Amniotic epithelial cell (primary cell): ENCODE measurements around the gene AHDC1.
"Not testable (repeated sequence)": the region's sequence is repeated elsewhere in the genome, so short reads cannot be mapped to it uniquely, and the experiment has no call there.

Experiments
- DNase-seq: peaks from one replicate; pipeline ENCODE4 v3.0.0-alpha.2; 2010; ENCODE audit warnings: low read depth

The AHDC1 gene

DNA sequence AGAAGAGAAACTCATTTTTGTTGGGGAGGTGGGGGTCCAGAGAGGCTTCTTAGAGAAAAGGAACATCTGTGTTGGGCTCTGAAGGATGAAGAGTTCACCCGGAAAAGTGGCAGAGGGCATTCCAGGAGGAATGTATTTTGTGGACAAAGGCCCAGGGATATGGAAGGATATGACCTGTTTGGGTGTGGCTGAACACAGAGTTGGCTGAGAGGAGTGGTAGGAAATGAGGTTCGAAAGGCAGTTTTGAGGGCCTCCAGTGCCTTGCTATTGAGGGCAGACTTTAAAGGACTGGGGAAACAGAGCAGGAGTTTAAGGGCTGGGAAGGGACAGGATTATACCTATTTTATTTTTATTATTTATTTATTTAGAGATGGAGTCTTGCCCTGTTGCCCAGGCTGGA is 86.6 kb downstream of the AHDC1 start:
- DNase-seq: no peak

DNA sequence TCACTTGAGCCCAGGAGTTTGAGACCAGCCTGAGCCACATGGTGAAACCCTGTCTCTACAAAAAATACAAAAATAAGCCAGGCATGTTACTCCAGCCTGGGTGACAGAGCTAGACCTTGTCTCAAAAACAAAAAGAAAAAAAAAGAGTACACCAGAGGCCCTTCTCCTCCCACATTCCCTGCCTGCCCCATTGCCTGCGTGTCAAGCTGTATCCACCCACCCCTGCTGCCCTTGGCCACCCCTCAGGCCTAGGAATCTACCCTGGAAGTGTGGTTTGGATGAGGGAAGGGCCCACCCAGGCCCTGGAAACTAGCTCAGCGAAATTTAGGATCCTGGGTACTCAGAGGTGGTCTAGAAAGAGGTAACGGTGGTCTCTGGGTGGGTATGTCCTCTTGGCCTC is 88.3 kb downstream of the AHDC1 start:
- no peak for DNase-seq

DNA sequence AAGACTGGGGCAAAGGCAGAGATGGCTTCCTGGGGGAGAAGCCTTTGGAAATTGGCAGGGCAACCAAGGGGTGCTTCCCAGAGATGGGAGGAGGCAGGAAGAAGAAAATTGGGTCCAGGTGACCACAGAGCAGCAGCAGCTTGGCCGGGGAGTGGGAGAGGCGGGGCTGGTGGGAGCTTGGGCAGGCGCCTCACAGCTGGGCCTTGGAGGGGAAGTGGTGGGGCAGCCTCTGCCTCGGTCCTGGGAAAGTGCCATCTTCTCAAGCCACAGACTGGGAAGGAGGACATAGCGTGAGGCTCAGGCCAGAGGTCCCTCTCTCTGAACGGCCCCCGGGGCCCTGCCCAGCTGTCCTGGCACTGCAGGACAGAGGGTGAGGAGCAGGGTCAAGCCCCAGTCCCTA is 90.0 kb downstream of the AHDC1 start:
- no peak for DNase-seq

DNA sequence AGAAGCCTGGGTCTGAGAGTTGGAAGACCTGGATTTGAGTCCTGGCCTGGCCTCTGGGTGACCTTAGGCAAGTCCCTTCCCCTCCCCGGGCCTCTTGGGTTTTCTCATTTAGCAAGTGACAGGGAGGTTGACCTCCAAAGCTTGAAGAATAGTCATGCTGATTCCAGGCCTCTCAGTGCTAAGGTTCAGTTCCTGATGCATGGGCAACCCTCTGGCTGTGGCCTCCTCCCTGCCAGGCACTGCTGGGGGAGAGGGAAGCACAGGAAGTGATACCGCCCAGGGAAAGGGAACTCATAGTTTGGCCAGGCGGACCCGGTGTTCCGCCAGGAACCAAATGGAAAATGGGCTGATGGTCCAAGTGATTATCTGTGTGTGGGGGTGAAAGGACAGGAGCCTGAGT is 90.4 kb downstream of the AHDC1 start:
- DNase-seq: no peak

DNA sequence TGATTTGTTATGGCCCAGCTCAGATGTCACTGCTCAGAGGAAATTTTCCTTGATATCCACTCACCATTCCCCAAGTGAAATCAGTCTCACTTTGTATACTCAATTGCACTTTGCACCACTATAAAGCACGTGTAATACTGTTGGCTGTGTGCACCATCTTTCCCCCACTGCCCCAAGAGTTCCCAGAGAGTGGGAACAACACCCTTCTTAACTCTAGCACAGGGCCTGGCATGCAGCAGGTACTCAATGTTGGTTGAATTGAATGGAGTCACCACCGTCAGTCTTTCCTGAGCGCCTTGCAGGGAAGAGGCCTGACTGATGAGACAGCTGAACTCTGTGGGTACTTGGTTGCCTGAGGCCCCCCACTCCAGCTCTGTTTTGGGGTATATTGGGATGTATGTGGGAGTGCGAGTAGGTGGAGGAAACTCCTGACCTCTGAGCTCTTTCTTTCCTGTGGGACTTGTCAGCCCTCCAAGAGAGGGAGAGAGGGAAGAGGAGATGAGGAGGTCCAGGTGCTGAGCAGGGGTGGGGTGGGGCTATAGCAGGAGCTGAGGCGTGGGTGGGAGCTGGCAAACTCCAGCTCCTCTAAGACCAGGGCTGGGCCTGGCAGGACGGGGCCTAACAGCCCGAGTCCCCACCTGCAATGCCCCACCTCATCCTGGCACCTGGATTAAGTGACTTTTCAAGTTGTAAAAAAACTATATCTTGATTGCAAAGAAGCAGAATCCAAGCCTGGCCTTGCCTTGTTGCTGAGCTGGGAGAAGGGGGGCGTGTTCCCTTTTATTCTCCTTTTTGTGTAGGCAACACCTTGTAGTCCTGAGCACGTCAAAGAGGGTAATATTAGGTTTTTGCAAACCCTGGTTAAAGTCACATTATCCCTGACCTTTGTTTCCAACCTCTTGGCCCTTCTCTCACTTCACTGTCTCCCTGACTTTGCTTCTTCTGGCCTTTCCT is 94.5 kb downstream of the AHDC1 start:
- no peak for DNase-seq

DNA sequence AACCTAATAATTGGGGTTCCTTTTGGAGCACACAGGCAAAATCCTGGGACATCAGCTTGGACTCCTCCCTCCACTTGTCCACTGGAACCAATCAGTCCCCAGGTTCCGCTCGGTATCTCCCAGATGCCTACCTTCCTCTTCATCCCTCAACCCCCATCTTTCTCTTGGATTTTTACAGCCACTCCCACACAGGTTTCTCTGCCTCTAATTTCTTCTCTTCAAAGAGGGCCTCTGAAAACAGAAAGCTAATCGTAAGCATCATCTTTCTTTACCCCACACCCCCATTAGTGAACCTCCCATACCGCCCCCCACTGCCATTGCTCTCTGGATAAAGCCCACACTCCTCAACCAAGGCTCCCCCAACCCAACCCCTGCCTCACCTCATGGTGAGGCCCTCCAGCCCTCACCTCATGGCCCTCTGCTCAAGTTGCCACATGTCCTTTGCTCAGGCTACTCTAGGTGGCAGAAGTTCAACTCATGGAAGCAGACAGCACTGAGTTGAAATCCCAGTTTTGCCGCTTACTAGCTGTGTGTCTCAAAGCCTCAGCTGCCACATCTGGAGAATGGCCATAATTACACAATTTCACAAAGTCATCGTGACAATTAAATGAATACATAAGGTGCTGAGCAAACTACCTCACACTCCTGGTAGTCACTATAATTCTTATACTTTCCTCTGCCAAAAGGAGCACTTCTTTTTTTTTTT is 95.8 kb downstream of the AHDC1 start:
- no peak for DNase-seq

DNA sequence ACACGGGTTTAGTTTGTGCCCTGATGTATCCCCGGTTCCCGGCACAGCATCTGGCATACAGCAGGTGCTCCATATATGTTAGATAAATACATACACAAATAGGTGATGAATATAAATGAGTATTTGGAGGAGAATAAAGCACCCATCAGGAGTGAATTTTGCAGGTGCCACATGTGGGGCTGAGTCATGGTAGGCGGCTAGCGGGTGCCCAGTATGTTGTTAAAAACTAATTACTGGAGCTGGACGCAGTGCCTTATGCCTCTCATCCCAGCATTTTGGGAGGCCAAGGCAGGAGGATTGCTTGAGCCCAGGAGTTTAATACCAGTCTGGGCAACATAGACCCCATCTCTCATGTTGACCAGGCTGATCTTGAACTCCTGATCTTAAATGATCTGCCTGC is 97.2 kb downstream of the AHDC1 start:
- no peak for DNase-seq

DNA sequence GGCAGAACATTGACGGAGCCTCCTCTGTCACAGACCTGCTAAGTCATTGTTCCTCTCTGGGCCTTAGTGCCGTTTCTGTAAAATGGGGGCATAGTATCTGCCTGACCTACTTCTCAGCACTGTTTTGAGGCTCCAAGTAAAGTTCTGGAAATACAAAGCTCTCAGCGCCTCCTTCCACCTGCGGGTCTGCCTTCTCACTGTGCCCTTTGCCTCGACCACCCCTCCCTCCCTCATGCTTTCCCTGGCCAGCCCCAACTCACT is 98.6 kb downstream of the AHDC1 start:
- no peak for DNase-seq

DNA sequence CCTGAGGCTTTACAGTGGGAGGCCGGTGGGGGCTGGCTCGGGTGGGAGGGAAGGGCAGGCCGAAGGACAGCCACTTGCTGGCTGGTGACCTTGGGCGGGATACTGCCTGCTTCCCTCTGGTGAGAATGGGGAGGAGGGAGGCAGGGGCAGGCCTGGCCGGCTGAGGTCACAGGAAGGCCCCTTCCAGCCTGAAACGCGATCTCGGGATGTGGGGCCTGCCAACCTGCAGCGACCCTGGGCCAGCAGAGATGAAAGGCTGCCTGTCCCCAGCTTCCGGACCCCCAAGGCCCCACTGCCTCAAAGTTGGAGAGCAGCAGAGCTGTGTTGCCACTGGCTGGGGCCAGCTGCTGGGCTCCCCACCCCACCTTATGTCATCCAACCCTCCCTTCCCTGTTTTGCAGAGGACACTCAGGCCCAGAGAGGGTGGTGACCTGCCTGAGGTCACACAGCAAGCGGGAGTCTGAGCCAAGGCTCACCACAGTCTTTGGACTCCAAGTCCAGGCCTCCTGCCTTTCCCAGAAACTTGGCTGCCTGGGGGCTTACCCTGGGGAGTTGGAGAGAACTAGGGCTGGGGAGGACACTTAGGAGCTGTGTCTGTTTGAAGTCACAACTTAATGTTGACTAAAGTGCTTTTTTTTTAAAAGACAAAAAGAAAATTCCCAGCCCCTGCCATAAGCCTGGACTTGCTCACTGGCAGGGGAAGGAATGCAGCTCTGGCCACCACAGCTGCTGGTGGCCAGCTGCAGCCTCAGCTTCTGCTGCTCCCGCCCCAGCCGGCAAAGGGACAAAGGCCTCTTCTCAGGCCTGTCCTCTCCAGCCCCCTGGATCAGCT is 99.1 kb downstream of the AHDC1 start:
- DNase-seq: no peak

DNA sequence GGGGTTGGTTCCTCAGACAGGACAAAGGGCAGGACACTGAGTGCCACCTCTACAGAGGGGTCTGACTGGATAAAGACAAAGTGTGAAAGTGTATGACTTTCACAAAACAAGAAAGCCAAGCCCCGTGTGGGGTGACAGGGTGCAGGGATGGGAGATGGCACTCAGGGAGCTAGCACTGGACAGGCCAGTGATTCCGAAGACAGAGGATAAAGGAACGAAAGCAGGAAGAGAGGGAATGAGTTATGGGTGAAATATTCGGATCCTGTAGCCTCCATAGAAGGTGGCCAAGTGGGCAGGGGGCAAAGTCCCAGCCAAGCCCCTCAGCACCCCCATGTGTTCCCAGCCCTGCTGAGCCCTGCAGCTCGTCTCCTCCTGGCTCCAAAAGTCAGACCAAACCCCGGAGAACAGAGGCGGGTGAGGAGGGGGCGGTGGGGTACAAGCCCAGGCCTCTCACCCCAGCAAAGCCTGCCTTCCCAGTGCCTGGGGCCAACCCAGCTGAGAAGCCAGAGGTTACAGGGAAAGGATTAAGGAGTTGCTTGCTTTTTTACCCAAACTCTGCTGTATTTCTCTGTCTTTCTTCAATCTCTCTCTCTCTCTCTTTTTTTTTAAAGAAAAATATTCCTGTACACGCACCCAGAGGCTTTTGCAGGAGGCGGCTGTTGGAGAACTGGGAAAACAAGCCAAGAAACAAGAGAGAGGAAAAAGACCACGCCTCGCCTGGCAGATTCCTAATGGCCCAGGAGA is 99.9 kb downstream of the AHDC1 start:
- no peak for DNase-seq

DNA sequence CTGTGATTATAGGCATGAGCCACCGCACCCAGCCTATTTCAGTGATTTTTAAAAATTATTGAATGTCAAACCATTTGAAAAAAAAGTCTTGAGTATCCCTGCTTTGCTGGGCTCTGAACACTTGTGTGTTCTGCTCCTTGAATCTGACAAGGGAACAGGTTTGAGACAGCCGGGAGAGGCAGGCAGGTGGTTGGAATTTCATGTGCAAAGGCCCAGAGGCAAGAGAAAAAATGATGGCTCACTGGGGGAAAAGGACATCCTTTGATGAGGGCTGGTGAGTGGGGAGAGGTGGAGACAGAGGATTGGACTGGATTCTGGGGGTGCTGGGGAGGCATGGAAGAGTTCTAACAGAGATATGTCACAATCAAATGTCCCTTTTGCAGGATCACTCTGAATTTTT is 100.9 kb downstream of the AHDC1 start:
- no peak for DNase-seq

DNA sequence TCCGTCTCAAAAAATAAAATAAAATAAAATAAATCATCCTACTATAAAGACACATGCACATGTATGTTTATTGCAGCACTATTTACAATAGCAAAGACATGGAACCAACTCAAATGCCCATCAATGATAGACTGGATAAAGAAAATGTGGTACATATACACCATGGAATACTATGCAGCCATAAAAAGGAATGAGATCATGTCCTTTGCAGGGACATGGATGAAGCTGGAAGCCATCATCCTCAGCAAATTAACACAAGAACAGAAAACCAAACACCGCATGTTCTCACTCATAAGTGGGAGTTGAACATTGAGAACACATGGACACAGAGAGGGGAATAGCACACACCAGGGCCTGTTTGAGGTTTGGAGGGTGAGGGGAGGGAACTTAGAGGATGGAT is 102.8 kb downstream of the AHDC1 start:
- not testable (repeated sequence) for DNase-seq

DNA sequence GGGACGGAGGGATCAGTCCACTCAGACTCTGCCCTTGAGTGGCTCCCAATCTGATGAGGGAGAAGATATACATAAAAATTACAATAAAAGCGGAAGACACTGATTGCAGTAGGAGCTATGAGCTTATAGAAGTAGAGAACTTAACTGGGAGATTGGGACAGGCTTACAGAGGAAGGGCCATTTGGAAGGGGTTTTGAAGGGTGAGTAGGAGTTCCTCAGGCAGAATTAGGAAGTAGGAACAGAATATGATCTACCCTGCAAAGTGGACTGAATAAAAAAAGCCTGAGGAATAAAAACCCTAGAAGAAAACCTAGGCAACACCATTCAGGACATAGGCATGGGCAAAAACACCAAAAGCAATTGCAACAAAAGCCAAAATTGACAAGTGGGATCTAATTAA is 104.8 kb downstream of the AHDC1 start:
- no peak for DNase-seq

DNA sequence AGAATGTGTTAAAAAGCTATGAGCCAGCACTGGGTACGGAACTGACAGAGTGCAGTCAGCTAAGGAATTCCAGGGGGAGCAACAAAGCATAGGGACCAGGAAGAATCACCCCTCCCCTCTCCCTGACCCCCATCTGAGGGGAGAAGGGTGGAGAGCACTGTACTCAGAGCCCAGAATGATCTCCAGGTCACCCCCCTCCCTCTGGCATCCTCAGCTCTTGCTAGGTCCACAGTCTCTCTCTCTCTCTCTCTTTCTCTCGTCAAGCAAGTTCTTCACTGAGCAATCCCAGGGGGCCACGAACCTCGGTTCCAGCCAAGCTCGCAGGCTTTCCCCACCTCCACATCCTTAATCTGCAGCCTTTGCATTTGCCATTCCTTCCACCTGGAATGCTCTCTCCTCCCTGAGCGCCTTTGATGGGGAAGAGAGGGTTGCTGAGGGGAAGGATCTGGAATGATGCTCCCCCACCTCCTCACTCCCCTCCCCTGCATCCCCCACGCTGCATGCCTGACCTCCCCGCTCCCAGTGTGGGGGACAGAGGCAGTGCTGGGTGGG is 107.3 kb downstream of the AHDC1 start:
- DNase-seq: peak; percentile 32

DNA sequence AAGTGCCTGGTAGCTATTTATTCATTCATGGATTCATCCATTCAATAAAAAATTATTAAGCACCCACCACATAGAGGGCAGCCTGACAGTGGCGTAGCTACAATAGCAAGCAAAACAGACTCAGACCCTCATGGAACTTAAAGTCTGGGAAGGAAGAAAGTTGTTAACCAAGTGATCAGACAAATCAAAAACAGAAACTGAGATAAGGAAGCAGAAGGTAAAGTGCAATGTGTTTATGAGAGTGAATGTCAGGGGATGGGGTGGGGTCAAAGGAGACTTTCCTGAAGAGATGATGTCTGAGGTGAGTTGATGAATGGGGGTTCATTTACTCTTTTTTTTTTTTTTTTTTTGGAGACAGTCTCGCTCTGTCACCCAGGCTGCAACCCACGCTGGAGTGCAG is 111.1 kb downstream of the AHDC1 start:
- no peak for DNase-seq

DNA sequence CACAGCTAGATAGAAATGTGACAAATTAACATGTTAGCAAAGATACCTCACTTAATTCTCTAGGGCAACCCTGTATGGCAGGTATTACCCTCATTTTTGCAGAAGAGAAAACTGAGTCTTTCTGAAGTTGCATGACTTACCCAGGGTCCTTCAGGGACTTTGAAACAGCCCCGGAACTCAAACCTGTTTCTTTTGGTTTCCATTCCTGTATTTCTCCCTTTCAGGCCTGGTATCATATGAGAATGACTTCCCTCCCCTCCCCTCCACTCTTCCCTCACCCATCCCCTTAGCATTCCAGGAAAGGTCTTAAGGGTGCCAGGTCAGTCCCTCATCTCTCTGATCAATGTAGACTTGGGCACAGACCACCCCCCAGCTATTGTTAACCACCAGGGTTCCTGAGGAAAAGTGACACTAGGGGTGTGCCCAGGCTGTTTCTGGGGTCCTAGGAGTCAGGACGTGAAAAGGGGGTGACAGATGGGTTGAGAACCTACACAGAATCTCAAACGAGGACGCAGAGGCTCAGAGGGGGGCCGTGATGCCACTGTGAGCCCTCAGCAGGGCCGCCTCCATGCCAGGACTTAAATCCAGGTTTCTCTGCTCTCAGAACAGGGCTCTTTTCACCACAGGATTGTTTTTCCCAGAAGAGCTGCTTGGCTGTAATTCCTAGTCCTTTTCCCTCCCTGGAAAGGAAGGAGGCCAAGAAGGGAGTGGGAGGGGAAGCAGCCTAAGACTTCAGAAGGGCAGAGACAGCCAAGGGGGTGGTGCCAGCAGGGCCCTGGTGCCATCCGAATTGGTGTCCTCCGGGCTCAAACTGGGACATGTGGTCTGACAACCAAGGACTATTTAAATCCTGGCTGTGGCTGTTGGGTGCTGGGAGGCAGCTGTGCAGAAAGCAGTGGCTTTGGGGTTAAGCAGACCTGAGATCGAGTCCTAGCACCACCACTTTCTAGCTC is 111.9 kb downstream of the AHDC1 start:
- peak; percentile 16 for DNase-seq

DNA sequence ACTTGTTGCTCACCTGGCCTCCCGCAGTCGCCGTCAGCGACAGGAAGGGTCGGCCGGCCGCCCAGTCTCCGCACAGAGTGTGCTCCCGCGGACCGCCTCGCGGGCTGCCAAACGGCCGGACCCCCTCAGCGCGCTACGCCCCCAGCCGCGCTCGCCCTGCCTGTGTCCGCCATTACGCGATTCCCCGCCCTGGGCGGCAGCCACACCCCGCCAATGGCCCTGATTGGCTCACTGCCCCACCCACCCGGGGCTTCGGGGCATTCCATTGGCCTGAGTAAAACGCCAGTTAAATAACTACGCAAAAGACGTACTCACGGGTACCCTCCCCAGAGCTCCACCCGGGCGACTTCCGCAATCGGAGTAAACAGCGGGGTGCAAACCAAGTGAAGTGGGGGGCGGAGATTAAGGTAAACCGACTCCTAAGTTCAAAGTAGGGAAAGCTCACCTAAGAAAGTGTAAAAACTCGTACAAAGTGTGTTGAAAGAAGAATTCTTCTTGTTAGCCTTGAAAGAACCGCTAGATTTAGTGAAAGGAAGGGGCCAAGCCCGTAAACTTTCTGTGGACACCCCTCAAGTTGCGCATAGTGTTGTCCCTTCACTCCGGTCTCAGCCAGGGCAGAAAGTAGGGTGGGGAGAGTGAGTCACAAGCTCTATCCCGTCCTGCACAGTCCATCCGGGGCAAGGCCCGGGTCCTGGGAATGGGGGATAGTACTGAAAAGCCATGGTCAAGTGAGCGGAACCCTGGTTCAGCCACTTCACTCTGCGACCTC is 113.8 kb downstream of the AHDC1 start, which contains the start of gene WASF2:
WASF2 (minus strand) TSS at position 195 of the 769 bp plus-strand sequence. CDS start 61,277 bp downstream, outside the sequence.
- peak; percentile 95 for DNase-seq

DNA sequence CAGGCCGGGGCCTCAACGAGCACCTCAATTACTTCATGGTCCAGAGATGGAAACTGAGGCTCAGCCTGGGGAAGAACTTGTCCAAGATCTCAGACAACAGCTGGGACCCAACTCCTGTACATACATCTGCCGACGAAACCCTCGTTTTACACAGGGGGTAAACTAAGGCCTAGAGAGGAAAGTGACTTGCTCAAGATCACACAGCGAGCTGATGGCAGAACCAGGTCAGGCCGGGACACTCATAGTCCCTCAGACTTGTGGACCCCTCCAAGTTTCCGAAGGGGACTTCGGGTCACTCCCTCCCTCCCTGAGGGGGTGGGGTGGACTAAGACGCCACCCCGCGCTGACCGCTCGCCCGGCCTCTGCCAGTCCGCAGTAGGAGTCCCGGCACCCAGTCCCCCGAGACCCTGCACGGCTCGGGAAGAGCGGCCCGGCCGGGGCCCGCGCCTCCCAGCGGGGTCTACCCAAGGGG is 114.4 kb downstream of the AHDC1 start:
- peak; percentile 35 for DNase-seq
